DOHH2 (cell line): ENCODE results near the gene PLGLB1.
"Not testable (repeated sequence)": the region's sequence is repeated elsewhere in the genome, so short reads cannot be mapped to it uniquely, and the experiment has no call there.

ENCODE experiments used
- H3F3A ChIP-seq: fragments of 200-600 bp; sonication (generic), shearing (Covaris generic); 2 replicates; pipeline ENCODE4 v1.6.0; 2016; ENCODE audit warnings: antibody characterized with exemption, mild to moderate bottlenecking; ENCODE audit not compliant: control insufficient read depth, insufficient read depth
- H3K27ac ChIP-seq: fragments of 200-600 bp; sonication (generic); 2 replicates; pipeline ENCODE4 v1.5.1; 2014; ENCODE audit warnings: low read depth, mild to moderate bottlenecking, low read length, moderate library complexity
- H3K27me3 ChIP-seq: fragments of 200-600 bp; sonication (generic); 2 replicates; pipeline ENCODE4 v1.6.1; 2014; ENCODE audit warnings: mild to moderate bottlenecking, low read length, mixed read lengths; ENCODE audit not compliant: control insufficient read depth
- H3K36me3 ChIP-seq: fragments of 200-600 bp; sonication (generic); 2 replicates; pipeline ENCODE4 v1.6.1; 2014; ENCODE audit warnings: mild to moderate bottlenecking, low read length, moderate library complexity, mixed read lengths; ENCODE audit not compliant: control insufficient read depth
- H3K4me1 ChIP-seq: fragments of 200-600 bp; sonication (generic); 2 replicates; pipeline ENCODE4 v1.6.1; 2014; ENCODE audit warnings: mild to moderate bottlenecking, low read length, mixed read lengths; ENCODE audit not compliant: control insufficient read depth
- H3K4me2 ChIP-seq: fragments of 200-600 bp; sonication (generic); 2 replicates; pipeline ENCODE4 v1.6.0; 2014; ENCODE audit warnings: mild to moderate bottlenecking, low read length, moderate library complexity
- H3K4me3 ChIP-seq: fragments of 200-600 bp; sonication (generic); 2 replicates; pipeline ENCODE4 v1.5.1; 2014; ENCODE audit warnings: mild to moderate bottlenecking, low read length, mixed read lengths
- H3K79me2 ChIP-seq: fragments of 200-600 bp; sonication (generic); 2 replicates; pipeline ENCODE4 v1.6.1; 2014; ENCODE audit warnings: mild to moderate bottlenecking, low read length, mixed read lengths; ENCODE audit not compliant: control insufficient read depth
- H3K9me2 ChIP-seq: fragments of 200-600 bp; sonication (generic); replicated peaks from 2 replicates; pipeline ENCODE4 v1.6.1; 2014; ENCODE audit warnings: mild to moderate bottlenecking, low read length, mixed read lengths; ENCODE audit not compliant: control insufficient read depth
- H3K9me3 ChIP-seq: fragments of 200-600 bp; sonication (generic); 2 replicates; pipeline ENCODE4 v1.6.1; 2014; ENCODE audit warnings: antibody characterized with exemption, low read length, mixed read lengths; ENCODE audit not compliant: control insufficient read depth, insufficient read depth
- H4K20me1 ChIP-seq: fragments of 200-600 bp; sonication (generic); 2 replicates; pipeline ENCODE4 v1.6.0; 2014; ENCODE audit warnings: low read depth, mild to moderate bottlenecking, antibody characterized with exemption, low read length, moderate library complexity; ENCODE audit not compliant: control insufficient read depth, insufficient read depth

Gene PLGLB1

DNA sequence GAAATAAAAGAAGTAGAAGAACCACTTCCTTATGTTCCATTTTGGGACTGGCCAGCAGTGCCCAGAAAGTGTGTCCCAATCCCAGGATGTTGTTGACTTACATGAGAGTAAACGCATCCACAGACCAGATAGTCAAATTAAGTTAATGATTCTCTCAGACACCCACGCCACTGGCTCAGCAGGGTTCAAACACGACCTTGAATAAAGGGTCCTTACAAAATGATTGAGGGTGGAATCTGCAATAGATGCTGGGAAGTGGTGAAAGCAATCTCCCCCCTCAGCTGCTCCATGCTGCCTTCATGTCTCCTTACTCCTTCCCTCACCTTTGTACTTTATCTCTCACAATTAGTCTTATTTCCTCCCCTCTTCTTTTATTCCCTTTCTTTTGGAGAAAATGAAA, at the start of gene PLGLB1:
Gene PLGLB1, minus strand, starts transcription at position 101 of the 400 bp plus-strand sequence. Its CDS starts 61 bp downstream, at position 40.
- not testable (repeated sequence) for H4K20me1 ChIP-seq, H3K9me3 ChIP-seq, H3K4me2 ChIP-seq, H3K9me2 ChIP-seq, H3K27ac ChIP-seq, H3K27me3 ChIP-seq, H3K4me1 ChIP-seq, H3K79me2 ChIP-seq, H3K36me3 ChIP-seq, H3F3A ChIP-seq, H3K4me3 ChIP-seq

DNA sequence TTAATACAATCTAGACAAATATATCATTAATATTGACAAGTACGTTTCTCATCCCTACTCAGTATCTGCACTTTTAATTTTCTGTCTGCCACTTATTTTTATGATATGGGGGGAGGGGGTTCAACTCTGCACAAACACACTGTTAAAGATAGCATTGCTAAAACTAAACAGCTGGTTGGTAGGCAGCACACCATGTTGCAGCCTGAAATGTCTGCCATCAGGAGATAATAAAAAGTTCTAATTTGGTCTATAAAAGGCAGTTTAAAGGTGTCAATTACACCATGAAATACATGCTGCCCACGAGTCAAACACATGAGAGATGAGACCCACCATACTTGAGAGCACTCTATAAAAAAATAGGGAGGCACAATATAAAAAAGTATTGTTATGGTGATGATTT, 42.7 kb upstream of the PLGLB1 start:
- H4K20me1 ChIP-seq, H3F3A ChIP-seq, H3K27me3 ChIP-seq, H3K4me2 ChIP-seq, H3K9me2 ChIP-seq, H3K4me1 ChIP-seq, H3K36me3 ChIP-seq, H3K9me3 ChIP-seq, H3K4me3 ChIP-seq, H3K27ac ChIP-seq: not testable (repeated sequence)
- peaks cover 27% of the 10 kb centered on the region for H3K79me2 ChIP-seq

DNA sequence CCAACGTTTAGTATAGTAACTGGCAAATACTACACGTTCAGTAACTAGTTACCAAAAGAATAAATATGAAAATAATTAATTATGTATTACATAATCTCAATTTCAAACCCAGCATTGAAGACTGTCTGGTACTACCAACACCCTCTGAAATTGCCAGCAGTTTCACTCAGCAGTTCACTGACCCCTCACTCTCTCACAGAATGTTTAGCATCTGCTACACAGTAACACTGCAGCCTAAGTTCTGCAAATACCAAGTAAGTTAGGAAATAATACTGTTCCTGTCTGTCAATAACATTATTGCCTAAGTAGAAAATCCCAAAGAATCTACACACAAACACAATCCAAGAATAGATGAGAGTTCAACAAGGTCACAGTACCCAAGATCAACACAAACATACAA, 41.8 kb upstream of the PLGLB1 start:
- H3K4me1 ChIP-seq, H3K4me2 ChIP-seq, H3F3A ChIP-seq, H4K20me1 ChIP-seq, H3K27ac ChIP-seq, H3K4me3 ChIP-seq, H3K9me2 ChIP-seq, H3K36me3 ChIP-seq, H3K9me3 ChIP-seq, H3K27me3 ChIP-seq: not testable (repeated sequence)
- H3K79me2 ChIP-seq: peaks cover 22% of the 10 kb centered on the region

DNA sequence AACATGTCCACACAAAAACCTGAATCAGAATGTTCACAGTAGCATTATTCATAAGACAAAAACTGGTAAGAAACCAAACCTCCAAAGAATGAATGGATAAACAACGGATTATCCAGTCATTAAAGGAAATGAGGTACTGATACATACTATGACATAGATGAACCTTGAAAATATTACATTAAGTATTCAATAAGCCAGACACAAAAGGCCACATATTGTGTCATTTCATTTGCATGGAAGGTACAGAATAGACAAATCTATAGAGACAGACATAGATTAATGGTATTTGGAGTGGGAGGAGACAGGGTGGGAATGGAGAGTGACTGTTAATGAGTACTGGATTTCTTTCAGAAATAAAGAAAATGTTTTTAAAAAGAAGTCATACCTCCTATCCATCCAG, 39.9 kb upstream of the PLGLB1 start:
- H3K27ac ChIP-seq, H3K36me3 ChIP-seq, H4K20me1 ChIP-seq, H3K4me3 ChIP-seq, H3K9me2 ChIP-seq, H3K79me2 ChIP-seq, H3K4me1 ChIP-seq, H3K27me3 ChIP-seq, H3K9me3 ChIP-seq, H3F3A ChIP-seq, H3K4me2 ChIP-seq: not testable (repeated sequence)

DNA sequence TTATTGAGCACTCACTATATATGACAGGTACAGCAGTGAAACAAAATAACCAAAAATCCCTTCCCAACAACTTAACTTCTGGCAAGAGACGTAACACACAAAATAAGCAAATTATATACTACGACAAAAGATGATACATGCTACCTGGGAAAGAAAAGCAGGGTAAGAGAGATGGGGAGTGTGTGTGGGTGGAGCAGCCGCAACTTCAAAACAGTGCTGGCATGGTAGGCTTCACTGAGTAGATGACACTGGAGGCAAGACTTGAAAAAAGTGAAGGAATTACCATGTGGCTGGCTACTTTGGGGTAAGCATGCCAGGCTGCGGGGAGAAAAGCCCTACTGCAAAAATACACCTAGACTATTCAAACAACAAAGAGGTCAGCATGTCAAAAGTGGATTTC, 36.0 kb upstream of the PLGLB1 start:
- not testable (repeated sequence) for H3K9me2 ChIP-seq, H4K20me1 ChIP-seq, H3K36me3 ChIP-seq, H3F3A ChIP-seq, H3K4me3 ChIP-seq, H3K4me2 ChIP-seq, H3K9me3 ChIP-seq, H3K27me3 ChIP-seq, H3K27ac ChIP-seq, H3K4me1 ChIP-seq, H3K79me2 ChIP-seq

DNA sequence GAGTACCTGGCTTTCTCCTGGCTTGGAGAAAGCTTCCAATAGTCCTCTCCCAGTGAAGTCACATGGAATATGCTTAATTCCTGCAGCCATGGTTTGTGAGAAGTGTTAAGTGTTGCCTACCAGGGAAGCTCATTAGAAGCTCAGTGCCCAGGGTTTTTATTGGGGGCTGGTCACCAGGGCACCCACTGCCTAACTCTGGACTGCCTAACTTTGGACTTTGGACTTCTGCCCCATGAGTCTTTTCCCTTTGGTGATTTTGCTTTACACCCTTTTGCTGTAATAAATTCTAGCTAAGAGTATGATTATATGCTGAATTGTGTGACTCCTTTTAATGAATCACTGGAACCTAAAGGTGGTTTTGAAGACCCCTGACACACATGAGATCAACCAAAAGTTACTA, 35.2 kb upstream of the PLGLB1 start:
- H3K4me3 ChIP-seq, H3K4me2 ChIP-seq, H3F3A ChIP-seq, H3K27me3 ChIP-seq, H3K9me2 ChIP-seq, H3K4me1 ChIP-seq, H3K36me3 ChIP-seq, H3K27ac ChIP-seq, H3K9me3 ChIP-seq, H3K79me2 ChIP-seq, H4K20me1 ChIP-seq: not testable (repeated sequence)

DNA sequence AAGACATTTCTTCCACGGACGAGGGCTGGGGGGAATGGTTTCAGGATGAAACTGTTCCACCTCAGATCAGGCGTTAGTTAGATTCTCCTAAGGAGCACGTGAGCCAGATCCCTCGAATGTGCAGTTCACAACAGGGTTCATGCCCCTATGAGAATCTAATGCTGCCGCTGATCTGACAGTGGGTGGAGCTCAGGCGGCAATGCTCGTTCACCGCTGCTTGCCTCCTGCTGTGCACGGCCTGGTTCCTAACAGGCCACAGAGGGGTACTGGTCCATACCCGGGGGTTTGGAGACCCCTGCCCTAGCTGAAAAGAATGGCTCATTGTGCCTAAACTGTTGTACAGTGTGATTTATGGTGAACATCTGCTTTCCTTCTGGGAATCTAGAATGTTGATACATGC, 34.8 kb upstream of the PLGLB1 start:
- H3K4me2 ChIP-seq, H4K20me1 ChIP-seq, H3K9me3 ChIP-seq, H3K27ac ChIP-seq, H3K36me3 ChIP-seq, H3K4me3 ChIP-seq, H3K4me1 ChIP-seq, H3K79me2 ChIP-seq, H3K27me3 ChIP-seq, H3F3A ChIP-seq, H3K9me2 ChIP-seq: not testable (repeated sequence)

DNA sequence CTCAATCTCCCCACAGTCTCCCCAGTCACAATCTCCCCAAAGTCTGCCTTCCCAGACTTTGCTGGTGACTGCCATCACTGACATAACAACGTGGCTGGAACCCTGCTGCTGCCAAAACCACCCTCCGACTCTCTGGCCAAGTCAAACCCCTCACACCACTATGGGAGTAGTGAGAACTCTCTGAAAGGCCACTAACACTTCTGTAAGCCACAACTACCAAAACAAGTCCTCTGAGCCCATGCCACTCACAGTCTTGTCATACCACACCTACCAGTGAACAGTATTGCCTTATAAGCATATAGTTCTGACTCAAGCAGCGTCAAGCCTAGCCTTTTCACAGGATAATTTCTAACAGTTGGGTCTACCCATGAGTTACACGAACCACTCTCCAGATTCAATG, 32.7 kb upstream of the PLGLB1 start:
- H3K4me2 ChIP-seq, H3K9me3 ChIP-seq, H3K27me3 ChIP-seq, H3K79me2 ChIP-seq, H3K4me3 ChIP-seq, H3K4me1 ChIP-seq, H3K36me3 ChIP-seq, H3K9me2 ChIP-seq, H3K27ac ChIP-seq, H3F3A ChIP-seq, H4K20me1 ChIP-seq: not testable (repeated sequence)
